ENCODE results near the gene CCDC138.
"Not testable (repeated sequence)": the region's sequence is repeated elsewhere in the genome, so short reads cannot be mapped to it uniquely, and the experiment has no call there.

- not testable (repeated sequence) for TF ChIP-seq CTCF, POLR2A (IDR thresholded peaks at IDR 0.05)
These were observed 24.0 kb upstream of the CCDC138 start for GRCh38 chr2:108762618-108763017.

Measured in heart left ventricle (tissue), 13 donors.